Thoracic aorta (tissue), 2 donors: ENCODE measurements around the gene GPC6. TPM values are rescaled to one million over a fixed set of nuclear protein-coding genes. Genes with fewer than 3 reads are reported as not detected.

ENCODE experiments used
- ATAC-seq: fragments of 150-250 bp; one replicate; pipeline ENCODE4 v1.8.0; 2017; ENCODE audit warnings: low read depth; ENCODE audit not compliant: insufficient number of reproducible peaks, low FRiP score
- DNase-seq: peaks from one replicate; pipeline ENCODE4 v3.0.0-alpha.2; 2020; ENCODE audit warnings: low spot score
- H3K27ac ChIP-seq, 2 donors: fragments of 200-600 bp; sonication (generic); 1 replicate in 1 of 2; 2 replicates in 1 of 2; pipeline ENCODE4 v1.5.1; 2016; ENCODE audit warnings: mild to moderate bottlenecking in 2 of 2, moderate library complexity in 2 of 2
- H3K27me3 ChIP-seq: fragments of 200-600 bp; sonication (generic); replicated peaks from 2 replicates; pipeline ENCODE4 v1.6.0; 2016; ENCODE audit warnings: mild to moderate bottlenecking; ENCODE audit not compliant: insufficient read depth
- H3K36me3 ChIP-seq: fragments of 200-600 bp; sonication (generic); one replicate; pipeline ENCODE4 v1.5.1; 2016
- H3K4me1 ChIP-seq, 2 donors: fragments of 200-600 bp; sonication (generic); 1 replicate in 1 of 2; 2 replicates in 1 of 2; pipeline versions ENCODE4 v1.5.1 to v1.6.0; 2016; ENCODE audit warnings: low read depth in 2 of 2, mild to moderate bottlenecking in 1 of 2; ENCODE audit not compliant: control insufficient read depth in 1 of 2
- H3K4me3 ChIP-seq: fragments of 200-600 bp; sonication (generic); 2 replicates; pipeline ENCODE4 v1.5.1; 2016; ENCODE audit warnings: mild to moderate bottlenecking
- H3K9me3 ChIP-seq: fragments of 200-600 bp; sonication (generic); 2 replicates; pipeline ENCODE4 v1.5.1; 2016
- CTCF ChIP-seq: fragments of 200-600 bp; sonication (generic); IDR thresholded peaks from one replicate; pipeline ENCODE4 v1.5.1; 2019; ENCODE audit warnings: antibody characterized with exemption
- total RNA-seq, 2 donors: library from RNA; depleted of rRNA; stranded (reverse); fragments of >200 nt; gene quantifications; one replicate each; pipeline versions ENCODE4 v1.1.0 to v1.2.3, GENCODE V29; 2016

The GPC6 gene
- total RNA-seq, 2 donors from 2014 or later = 34.9 to 56.4 TPM

- H3K36me3 ChIP-seq = no peaks in the 10 kb centered on the region
- ATAC-seq (no peak), DNase-seq (no peak)
- H3K27me3 ChIP-seq = no peaks in the 10 kb centered on the region
- no peaks in the 10 kb centered on the region for H3K9me3 ChIP-seq
- no peak overlapping the region for H3K4me3 ChIP-seq
- TF ChIP-seq CTCF = no peak
- peak overlapping the region in 1 of 2 donors; percentile 41 for H3K27ac ChIP-seq
- H3K4me1 ChIP-seq = peaks cover 3 to 15% of the 10 kb centered on the region in 2 donors
Measured at GRCh38 chr13:94309997-94310855, 1083.6 kb downstream of the GPC6 start.

GRCh38 chr13:94311893-94312292, 1085.3 kb downstream of the GPC6 start:
- Histone ChIP-seq H3K36me3 (no peaks in the 10 kb centered on the region), H3K27ac (no peak overlapping the region), H3K4me3 (no peak overlapping the region), H3K4me1 (peaks cover 3 to 15% of the 10 kb centered on the region in 2 donors), H3K27me3 (no peaks in the 10 kb centered on the region), H3K9me3 (no peaks in the 10 kb centered on the region)
- no peak for ATAC-seq
- DNase-seq = no peak
- TF ChIP-seq CTCF = no peak

- Histone ChIP-seq H3K4me3 (no peak overlapping the region), H3K9me3 (no peaks in the 10 kb centered on the region), H3K27ac (no peak overlapping the region), H3K27me3 (no peaks in the 10 kb centered on the region), H3K36me3 (no peaks in the 10 kb centered on the region), H3K4me1 (peaks cover 3 to 15% of the 10 kb centered on the region in 2 donors)
- TF ChIP-seq CTCF = no peak
- ATAC-seq (no peak), DNase-seq (no peak)
Measured at GRCh38 chr13:94312511-94313216, 1086.1 kb downstream of the GPC6 start.

GRCh38 chr13:94313321-94313910, 1086.8 kb downstream of the GPC6 start:
- Histone ChIP-seq H3K4me1 (peaks cover 3 to 15% of the 10 kb centered on the region in 2 donors), H3K27ac (no peak overlapping the region), H3K36me3 (no peaks in the 10 kb centered on the region), H3K4me3 (no peak overlapping the region), H3K27me3 (no peaks in the 10 kb centered on the region), H3K9me3 (no peaks in the 10 kb centered on the region)
- DNase-seq = no peak
- no peak for ATAC-seq
- TF ChIP-seq CTCF = no peak

GRCh38 chr13:94313926-94314325, 1087.3 kb downstream of the GPC6 start:
- no peaks in the 10 kb centered on the region for H3K9me3 ChIP-seq
- ATAC-seq = no peak
- H3K27me3 ChIP-seq = no peaks in the 10 kb centered on the region
- no peak for TF ChIP-seq CTCF
- H3K36me3 ChIP-seq = no peaks in the 10 kb centered on the region
- H3K4me1 ChIP-seq = peaks cover 3 to 15% of the 10 kb centered on the region in 2 donors
- no peak overlapping the region for H3K4me3 ChIP-seq
- DNase-seq = no peak
- no peak overlapping the region for H3K27ac ChIP-seq
